RPMI8226 (cell line): ENCODE data around the gene HSP90AA1.

ENCODE experiments used
- DNase-seq: peaks from one replicate; pipeline ENCODE4 v3.0.0-alpha.2; 2015

HSP90AA1 gene

DNA sequence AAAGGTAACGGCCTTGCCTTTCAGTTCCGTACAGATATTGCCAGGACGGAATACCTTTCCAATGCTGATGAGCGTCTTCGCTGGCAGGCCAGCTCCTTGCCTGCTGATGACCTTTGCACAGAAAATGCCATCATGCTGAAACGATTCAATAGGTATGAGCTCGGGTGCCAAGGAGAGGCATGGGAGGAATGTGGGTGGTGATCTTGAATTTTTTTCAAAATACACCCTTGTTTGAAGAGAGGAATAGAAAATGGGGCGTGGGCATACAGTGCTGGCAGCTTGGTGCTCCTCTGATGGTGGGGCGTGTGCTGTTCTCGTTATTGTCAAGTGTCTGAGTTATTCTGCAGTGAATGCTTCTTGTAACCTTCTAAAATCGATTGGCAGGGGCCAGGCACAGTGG, 52.5 kb downstream of the HSP90AA1 start:
- no peak for DNase-seq

DNA sequence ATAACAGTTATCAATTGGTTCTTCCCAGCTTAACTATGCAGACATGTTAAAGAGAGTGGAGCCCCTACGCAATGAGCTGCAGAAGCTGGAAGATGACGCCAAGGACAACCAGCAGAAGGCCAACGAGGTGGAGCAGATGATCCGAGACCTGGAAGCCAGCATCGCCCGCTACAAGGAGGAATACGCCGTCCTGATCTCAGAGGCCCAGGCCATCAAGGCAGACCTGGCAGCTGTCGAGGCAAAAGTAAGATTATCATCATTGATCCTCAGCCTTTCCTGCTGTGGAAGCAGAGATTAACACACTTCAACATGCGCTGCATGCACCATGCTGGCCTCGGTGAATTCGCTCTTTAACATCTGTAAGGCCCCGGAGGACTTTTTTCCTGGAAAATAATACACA, 53.6 kb downstream of the HSP90AA1 start:
- DNase-seq, result no peak
